Measurements from ENCODE around the gene IL10RA. TPM values are rescaled to one million over a fixed set of nuclear protein-coding genes. Genes with fewer than 3 reads are reported as not detected.

The IL10RA gene
- total RNA-seq, 1 donor from 2014 or later: 0.12 TPM

- DNase-seq (ENCODE audit: extremely low read depth, low read depth, low spot score): no peak
Measured at GRCh38 chr11:118033443-118033842, 47.2 kb downstream of the IL10RA start.

DNA sequence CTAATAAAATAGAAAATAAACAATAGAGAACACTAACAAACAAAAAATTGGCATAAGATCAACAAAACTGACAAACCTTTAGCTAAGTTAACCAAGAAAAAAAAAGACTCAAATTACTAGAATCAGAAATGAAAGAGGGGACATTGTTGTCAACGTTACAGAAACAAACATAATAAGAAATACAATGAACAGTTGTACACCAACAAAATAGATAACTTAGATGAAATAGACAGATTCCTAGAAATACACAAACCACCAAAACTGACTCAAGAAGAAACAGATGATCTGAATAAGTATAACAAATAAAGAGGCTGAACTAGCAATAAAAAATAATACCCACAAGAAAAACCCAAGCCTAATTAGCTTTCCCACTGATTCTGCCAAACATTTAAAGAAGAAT is 55.9 kb downstream of the IL10RA start:
- no peak for DNase-seq (ENCODE audit: extremely low read depth, low read depth, low spot score)

- no peak for DNase-seq (ENCODE audit: extremely low read depth, low read depth, low spot score)
Measured at GRCh38 chr11:118042796-118043195, 56.6 kb downstream of the IL10RA start.

DNA sequence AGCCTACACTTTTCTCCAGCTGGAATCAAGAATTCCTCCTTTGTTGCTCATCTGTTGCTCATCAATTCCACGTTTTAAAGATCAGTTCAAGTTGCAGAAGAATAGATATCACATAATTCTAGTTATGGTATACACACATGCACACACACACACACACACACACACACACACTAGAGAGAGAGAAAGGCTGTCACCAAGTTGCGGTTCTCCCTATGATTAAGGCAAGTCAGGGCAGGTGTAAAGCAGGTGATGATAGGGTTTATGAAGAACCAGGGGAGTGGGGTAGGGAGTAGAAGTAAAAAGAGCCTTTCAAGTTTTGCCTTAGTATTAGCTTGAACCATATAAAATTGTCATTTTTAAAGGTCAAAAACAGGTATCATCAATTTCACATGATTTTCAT is 59.0 kb downstream of the IL10RA start:
- no peak for DNase-seq (ENCODE audit: extremely low read depth, low read depth, low spot score)

DNA sequence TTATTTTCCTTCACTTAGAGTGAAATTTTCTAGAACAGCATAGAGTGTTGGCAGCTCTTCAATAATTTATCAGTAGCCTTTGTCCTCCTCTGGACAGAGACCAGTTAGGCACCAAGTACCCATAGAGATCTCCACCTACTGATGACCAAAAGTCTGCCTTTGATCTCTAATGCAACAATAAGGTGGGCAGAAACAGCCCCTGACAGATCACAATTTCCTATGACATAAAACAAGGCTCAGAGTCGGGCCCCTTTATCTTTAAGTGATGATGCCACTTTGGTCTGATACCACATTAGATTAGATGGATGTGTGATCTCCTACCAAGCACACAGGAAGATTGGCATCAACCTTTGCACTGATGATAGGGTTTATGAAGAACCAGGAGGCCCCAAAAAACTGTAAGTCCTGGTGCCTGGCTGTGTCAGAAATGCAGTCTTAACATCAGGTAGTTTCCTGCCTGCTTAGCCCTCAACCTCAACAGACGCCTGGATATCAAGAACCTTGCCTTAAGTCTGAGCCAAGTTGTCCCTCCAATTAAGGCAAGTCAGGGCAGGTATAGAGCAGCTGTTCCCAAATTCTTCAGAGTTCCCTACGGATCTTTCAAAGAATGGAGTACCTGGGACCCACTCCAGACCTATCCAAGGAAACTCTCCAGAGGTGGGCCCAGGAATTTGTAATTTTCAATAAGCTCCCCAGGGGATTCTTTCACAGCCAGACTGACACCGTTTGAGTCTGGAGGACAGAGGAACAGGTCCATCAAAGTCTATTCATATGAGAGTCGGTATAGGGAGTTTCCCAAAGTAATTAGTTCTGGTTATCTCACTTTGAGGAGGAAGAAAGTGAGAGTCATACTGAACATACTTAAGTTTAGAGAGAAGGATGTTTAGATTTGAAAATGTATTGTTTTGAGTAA is 60.1 kb downstream of the IL10RA start:
- no peak for DNase-seq (ENCODE audit: extremely low read depth, low read depth, low spot score)

DNA sequence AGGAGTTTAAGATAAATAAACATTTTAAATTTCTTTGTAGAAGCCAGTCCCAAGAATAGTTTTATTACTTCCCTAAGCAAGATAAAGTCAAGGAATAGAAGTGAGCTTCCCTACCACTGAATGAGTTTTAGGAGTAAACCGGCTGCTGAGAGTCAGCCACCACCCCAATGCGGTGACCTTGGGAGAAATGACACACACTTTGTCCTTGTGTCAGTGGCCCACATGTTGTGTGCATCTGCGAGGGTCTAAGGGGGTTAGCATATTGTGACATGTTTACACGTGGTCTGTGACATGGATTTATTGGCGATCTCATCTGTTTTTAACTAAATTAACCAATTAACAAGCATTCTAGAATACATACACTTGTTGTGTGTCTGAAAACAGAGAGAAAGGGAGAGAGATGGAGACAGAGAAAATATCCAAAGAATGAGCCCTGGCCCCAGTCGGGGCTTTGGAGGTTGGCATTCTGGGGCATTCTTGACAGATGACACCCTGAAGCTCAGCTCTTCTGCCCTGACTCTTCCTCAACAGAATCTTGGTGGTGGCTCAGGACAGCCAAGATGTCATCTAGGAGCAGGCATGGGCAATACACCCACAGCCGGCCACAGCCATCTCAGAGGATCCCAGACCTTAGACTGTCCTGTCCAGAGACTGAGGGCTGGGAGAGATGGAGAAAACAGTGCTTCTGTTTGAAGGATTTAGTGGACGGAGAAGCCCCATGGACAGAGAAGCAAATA is 60.9 kb downstream of the IL10RA start:
- no peak for DNase-seq (ENCODE audit: extremely low read depth, low read depth, low spot score)

- no peak for DNase-seq (ENCODE audit: extremely low read depth, low read depth, low spot score)
Measured at GRCh38 chr11:118047749-118048148, 61.6 kb downstream of the IL10RA start.

DNA sequence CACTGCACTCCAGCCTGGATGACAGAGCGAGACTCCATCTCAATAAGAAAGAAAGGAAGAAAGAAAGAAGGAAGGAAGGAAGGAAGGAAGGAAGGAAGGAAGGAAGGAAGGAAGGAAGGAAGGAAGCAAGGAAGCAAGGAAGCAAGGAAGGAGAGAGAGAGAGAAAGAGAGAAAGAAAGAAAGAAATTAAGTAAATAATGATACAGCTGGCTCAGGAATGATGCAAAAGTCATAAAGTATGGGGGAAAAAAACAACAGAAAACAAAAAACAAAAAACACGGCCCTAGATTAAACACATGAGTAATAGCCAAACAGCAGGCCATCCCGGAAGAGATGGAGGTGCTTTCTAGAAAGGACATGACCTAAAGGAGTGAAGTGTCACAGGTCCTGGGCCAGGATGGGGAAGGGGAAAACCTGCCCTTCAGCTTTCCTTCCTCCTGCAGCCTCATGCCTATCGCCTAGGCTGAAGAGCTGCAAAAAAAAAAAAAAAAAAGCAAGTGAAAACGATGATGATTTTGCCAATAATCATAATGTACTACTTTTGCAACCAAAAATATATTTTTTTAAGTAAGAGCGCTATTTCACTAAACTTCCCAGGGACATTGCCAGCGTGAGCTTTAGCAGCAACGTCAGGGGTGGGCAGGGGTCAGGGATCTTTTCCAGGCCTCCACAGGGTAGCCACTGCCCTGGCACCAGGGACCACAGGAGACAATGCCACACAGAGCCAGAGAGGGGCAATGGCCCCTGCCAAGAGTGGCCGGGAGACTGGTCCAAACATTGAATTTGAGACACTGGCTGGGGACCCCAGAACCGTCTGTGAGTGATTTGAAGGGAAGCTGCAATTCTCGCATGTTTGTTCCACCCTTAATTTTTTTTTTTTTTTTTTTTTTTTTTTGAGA is 62.5 kb downstream of the IL10RA start:
- DNase-seq (ENCODE audit: extremely low read depth, low read depth, low spot score): no peak

DNA sequence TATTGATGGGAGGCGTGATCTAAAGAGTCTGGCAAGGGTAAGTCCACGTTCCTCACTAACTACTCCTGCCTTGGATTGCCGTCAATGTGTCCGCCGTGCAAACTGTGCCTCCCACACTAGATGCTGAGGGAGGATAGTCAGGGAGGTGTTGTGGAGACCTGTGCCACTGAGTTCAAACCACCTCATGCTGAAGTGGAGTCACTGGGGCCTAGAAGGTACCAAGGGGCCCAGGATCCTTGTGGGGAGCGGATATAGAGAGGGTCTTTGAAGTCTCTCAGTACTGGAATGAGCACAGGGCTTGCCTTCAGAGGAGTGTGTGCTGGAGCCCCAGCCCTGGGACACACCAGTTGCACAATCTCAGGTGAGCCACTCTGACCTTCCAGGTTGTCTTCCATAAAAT is 63.6 kb downstream of the IL10RA start:
- DNase-seq (ENCODE audit: extremely low read depth, low read depth, low spot score): no peak

- no peak for DNase-seq (ENCODE audit: extremely low read depth, low read depth, low spot score)
Measured at GRCh38 chr11:118050208-118050891, 64.2 kb downstream of the IL10RA start.

Other genes with a start within 250 kb of the IL10RA start
- 0.05 TPM in 1 of 2 replicates, not detected in the other for gene DSCAML1, start 189.2 kb upstream of the IL10RA start, total RNA-seq
- 3.4 and 89.7 TPM in 2 replicates for gene FXYD2, start 161.7 kb upstream of the IL10RA start, total RNA-seq
- gene FXYD6, start 109.7 kb upstream of the IL10RA start, total RNA-seq: 16.4 and 20.0 TPM in 2 replicates
- 0.05 and 0.06 TPM in 2 replicates for gene TMPRSS13, start 57.0 kb upstream of the IL10RA start, total RNA-seq
- gene TMPRSS4, start 90.7 kb downstream of the IL10RA start, total RNA-seq: not detected in 2 replicates
- gene SMIM35, start 100.6 kb downstream of the IL10RA start, total RNA-seq: 0.12 TPM in 1 of 2 replicates, not detected in the other
- 0.23 and 0.92 TPM in 2 replicates for gene SCN4B, start 166.4 kb downstream of the IL10RA start, total RNA-seq
- not detected in 2 replicates for gene SCN2B, start 190.2 kb downstream of the IL10RA start, total RNA-seq
- not detected in 2 replicates for gene JAML, start 238.6 kb downstream of the IL10RA start, total RNA-seq